HG03045 (cell line): Measurements from ENCODE around the gene EDEM1.
A peak's percentile ranks its signal among the peaks of the same experiment; 100 is the strongest.
"Not testable (repeated sequence)": the region's sequence is repeated elsewhere in the genome, so short reads cannot be mapped to it uniquely, and the experiment has no call there.

Experiments
- ATAC-seq: cut with Tn5 transposase; IDR thresholded peaks from one replicate; pipeline ENCODE4 v1.9.1; 2021; ENCODE audit warnings: mild to moderate bottlenecking, moderate library complexity; ENCODE audit not compliant: unreplicated experiment

The EDEM1 gene

GRCh38 chr3:5187156-5187919, at the start of gene EDEM1:
EDEM1 (plus strand) TSS chr3:5187707; CDS start chr3:5187806, 99 bp downstream.
- ATAC-seq = peak; percentile 86

GRCh38 chr3:5138214-5138981, 49.1 kb upstream of the EDEM1 start:
- no peak for ATAC-seq

GRCh38 chr3:5140230-5140621, 47.3 kb upstream of the EDEM1 start:
- peak; percentile 39 for ATAC-seq

- no peak for ATAC-seq
Observed at GRCh38 chr3:5140839-5141238, 46.7 kb upstream of the EDEM1 start.

GRCh38 chr3:5141760-5142159, 45.7 kb upstream of the EDEM1 start:
- no peak for ATAC-seq

DNA sequence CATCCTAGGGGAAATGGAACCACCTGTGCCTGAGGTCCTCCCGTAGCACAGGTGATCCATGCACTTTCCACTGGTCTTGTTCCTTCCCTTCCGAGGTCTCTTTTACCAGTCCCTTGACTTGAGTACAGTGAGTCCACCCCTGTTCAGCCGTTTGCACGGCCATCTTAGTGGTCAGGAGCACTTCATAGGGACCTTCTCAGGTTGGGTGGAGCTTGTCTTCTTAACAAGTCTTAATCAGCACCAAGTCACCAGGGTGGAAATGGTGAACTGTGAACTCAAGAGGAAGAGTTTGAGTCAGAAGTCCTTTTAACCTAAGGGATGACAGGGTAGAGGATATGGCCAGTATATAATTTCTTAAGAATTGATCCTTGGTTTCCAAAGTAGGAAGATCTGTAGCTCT, 44.0 kb upstream of the EDEM1 start:
- ATAC-seq = no peak

GRCh38 chr3:5144316-5144994, 43.1 kb upstream of the EDEM1 start:
- ATAC-seq = no peak

DNA sequence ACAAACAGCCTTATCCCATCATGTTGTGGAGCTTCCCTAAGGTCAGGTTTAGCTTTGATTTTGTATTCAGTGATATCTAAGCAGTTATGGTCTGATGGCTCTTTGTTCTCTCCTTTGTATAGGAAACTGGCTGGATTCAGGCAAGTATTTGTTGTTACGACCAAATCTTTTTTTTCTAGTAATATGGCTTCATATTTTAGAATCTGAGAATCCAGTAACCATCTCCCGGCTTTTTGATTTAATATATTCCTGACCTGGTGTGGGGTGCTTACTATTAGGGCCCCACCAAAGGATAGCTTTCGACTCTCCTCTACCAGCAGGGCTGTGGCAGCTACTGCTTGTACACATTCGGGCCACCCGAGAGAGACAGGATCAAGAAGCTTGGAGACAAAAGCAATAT, 42.4 kb upstream of the EDEM1 start:
- no peak for ATAC-seq

DNA sequence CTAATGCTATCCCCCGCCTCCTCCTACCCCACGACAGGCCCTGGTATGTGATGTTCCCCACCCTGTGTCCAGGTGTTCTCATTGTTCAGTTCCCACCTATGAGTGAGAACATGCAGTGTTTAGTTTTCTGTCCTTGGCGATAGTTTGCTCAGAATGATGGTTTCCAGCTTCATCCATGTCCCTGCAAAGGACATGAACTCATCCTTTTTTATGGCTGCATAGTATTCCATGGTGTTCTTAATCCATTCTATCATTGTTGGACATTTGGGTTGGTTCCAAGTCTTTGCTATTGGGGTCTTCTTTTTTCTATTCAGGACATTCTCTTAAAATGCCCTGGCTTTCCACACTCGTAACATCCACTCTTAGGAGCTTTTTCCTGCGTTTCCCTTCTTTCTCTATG, 40.4 kb upstream of the EDEM1 start:
- ATAC-seq = not testable (repeated sequence)

DNA sequence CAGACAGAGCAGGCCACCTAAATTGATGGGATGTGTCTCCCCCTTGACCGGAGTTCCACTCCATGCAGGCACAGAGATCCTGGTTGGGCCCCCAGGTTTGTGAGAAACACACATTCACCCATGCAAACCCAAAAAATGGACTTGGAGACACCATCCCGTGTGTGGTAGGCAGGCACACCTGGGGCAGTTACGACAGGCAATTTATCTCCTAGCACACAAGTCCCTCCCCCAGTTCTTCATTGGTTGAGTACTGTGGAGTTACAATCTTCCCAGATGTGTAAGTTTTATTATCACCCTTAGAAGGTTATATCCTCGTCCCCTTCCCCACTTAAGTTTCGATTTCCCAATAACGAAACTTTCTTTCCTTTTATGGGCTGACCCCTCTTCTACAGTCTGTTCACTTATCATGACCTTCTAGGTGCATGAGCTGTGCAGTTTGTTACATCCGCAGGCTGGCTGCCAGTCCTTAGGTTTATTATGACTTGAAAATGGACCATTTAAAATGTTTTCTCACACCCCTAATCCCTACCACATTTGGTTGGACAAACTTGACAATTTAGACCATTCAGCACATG, 38.1 kb upstream of the EDEM1 start:
- ATAC-seq = no peak

DNA sequence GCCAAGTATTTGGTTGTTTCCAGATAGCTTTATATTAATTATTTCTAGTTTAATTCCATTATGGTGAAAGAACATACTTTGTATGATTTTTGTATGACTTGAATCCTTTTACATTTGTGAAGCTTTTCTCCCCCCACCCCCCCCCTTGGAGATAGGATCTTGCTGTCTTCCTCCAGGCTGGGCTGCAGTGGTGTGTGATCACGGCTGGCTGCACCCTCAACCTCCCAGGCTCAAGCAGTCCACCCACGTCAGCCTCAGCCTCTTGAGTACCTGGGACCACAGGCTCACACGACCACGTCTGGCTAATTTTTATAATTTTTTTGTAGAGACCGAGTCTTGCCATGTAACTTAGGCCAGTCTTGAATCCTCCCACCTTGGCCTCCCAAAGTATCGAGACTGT, 35.9 kb upstream of the EDEM1 start:
- ATAC-seq = no peak

GRCh38 chr3:5153074-5153473, 34.4 kb upstream of the EDEM1 start:
- ATAC-seq = no peak

DNA sequence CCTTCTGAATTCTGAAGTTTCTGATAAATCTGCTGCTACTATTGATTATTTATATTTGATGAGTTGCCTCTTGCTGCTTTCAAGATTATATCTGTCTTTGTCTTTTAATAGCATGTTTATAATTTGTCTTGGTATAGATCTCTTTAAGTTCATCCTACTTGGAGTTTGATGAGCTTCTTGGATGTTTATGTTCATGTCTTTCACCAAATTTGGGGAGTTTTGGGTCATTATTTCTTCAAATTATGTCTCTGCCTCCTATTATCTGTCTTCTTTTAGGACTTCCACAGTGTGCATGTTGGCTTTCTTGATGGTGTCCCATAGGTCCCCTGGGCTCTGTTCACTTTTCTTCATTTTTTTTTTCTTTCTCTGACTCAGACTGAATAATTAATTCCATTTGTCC, 32.3 kb upstream of the EDEM1 start:
- ATAC-seq = no peak

DNA sequence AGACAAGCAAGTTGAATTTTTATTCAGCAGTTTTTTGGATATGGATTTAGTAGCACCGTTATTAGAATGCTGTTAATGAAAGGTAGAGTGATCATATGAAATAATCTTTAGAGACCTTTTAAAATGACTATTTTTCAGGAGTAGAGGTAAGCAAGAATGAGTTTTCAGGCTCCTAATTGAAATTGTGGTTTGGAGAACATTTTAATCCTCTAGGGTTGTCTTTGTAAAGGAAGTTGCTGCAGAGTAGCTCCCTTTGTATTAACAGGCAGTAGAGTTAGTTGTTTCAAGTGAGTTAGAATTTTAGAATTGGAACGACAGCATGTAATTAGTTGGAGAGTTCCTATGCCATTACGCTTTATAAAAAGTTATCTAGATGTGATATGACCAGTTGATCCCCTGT, 27.2 kb upstream of the EDEM1 start:
- no peak for ATAC-seq

- ATAC-seq = no peak
Observed at GRCh38 chr3:5160940-5161858, 26.3 kb upstream of the EDEM1 start.

DNA sequence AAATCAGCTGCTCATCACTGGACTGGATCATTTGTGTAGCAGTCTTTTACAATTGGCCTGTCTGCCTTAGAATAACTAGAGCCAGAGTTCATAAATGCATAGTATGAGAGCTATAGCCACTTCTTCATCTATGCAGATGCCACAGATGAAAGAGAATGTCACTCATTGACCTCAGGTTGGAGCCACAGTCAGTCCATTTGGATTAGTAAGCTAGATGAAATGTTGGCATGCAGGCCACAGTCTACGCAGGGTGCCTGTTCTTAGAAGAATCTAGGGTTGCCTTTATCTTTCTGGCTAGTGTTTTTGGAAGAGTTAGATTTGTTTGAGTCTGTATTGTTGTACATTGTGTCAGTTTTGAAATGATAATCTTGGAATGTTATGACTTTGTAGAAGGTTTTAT, 25.4 kb upstream of the EDEM1 start:
- no peak for ATAC-seq

DNA sequence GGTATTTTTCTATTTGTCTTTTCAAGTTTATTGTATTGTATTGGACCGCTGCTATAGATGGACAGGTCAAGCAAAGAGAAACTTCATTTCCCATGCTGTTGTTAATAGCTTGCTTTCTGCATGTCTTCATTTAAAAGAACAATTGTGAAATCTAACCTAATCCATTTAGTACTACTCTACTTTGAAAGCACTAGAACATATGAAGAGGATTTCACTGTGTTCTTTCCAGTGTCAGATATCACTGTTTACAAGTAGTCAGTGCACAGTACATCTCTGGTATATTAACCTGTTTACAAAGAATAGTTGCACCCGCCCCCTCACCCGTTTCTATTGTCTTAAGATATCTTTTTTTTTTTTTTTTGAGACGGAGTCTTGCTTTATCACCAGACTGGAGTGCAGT, 21.8 kb upstream of the EDEM1 start:
- ATAC-seq = no peak

DNA sequence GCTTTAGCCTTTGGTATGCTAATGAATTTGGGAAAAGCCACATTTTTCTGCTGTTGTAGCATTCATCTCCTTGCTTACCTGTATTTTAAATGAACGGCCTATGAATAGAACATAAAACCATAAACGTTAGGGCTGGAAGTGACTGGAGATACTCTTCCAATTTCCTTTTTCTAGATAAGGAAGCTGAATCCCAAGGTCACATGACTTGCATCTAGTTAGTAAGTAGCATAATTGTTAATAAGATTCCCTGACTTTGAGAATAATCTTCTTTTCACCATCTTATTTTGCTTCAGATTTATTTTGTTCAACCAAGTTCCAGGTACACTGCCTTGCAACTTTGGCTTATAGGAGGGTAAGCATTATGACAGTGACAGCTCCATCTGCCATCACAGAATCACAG, 20.7 kb upstream of the EDEM1 start:
- no peak for ATAC-seq

- ATAC-seq = no peak
Observed at GRCh38 chr3:5168110-5168509, 19.4 kb upstream of the EDEM1 start.

GRCh38 chr3:5169807-5170206, 17.7 kb upstream of the EDEM1 start:
- ATAC-seq = no peak
